Measurements from ENCODE around the gene MERTK.

DNA sequence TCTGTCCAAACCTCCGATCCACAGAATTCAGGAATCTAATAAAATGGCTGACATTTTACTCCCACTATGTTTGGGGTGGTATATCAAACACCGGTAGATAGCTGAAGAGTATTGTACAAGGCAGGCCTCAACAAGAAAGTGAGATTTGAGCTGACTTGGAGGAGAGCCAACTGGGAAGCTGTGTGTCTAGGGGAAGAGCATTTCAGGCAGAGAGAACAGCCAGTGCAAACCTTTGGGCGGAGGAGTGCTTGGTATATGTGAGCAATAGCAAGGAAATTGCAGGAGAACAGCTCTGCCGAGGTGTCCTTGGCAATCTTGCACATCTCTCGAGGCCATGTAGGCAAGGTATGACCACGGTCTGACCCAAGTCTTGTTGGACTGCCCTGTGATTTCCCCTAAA, 1.8 kb upstream of the MERTK start:
- TF ChIP-seq SUZ12 (IDR thresholded peaks at IDR 0.05; ENCODE audit: unreplicated experiment) = no peak
- TF ChIP-seq, protein P1, sequence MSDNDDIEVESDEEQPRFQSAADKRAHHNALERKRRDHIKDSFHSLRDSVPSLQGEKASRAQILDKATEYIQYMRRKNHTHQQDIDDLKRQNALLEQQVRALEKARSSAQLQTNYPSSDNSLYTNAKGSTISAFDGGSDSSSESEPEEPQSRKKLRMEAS (IDR thresholded peaks at IDR 0.05; ENCODE audit: low read depth, low read length) = no peak
- no peak for TF ChIP-seq FOXM1 (IDR thresholded peaks at IDR 0.05; ENCODE audit: low read depth, low read length)

All from GM12878 (cell line).